Measurements from ENCODE around the gene ZSWIM4.
"Not testable (repeated sequence)": the region's sequence is repeated elsewhere in the genome, so short reads cannot be mapped to it uniquely, and the experiment has no call there.

Gene ZSWIM4

DNA sequence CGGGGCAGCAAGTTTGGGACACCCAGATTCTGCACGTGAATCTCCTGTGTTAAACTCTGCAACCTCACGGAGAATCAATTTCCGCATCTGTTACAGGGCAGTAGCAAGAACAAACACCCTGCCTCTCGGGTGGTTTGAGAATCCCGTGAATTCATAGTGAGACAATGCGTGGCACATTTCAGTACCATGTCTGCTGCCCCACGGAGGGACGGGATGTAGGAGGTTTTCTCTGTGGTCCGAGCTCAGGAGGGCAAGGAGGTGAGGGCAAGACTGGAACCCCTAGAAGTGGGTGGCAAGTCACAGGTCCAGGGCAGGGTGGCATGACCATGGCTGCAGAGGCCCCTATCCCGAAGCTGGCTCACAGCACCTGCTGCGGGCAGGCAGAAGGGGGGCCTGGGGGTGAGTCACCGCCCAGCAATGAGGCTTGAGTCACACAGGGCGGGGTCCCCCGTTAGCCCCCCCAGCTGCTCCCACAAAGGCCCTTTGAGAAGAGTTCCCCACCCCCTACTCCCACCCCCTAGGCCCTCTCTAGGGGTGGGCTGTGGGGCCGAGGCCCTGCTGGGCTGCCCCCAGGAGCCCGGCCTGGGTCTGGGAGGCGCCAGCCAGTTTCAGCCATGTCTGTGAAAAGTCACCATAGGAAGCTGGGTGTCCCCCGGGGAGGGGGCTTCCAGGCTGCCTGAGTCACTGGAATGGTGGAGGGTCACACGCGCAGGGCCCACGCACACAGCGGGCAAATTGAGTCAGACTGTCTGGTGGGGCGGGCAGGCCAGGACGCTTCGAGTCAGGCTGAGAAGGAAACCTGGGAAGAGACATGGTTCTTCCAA is 55.9 kb downstream of the ZSWIM4 start:
- DNase-seq (ENCODE audit: low read depth): peak; percentile 61

DNA sequence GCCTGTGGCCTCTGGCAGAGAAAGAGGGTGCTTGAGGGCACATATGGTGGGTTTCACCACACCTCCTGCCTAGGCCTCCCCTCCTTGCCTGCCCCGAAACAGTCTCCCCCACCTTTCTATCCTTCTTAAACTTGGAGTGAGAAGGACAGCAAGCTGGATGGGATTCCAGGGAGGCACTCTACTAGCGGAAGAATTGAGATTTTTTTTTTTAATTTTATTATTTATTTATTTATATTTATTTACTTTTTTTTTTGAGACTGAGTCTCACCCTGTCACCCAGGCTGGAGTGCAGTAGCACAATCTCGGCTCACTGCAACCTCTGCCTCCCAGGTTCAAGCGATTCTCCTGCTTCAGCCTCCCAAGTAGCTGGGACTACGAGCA is 56.5 kb downstream of the ZSWIM4 start:
- DNase-seq (ENCODE audit: low read depth): not testable (repeated sequence)

DNA sequence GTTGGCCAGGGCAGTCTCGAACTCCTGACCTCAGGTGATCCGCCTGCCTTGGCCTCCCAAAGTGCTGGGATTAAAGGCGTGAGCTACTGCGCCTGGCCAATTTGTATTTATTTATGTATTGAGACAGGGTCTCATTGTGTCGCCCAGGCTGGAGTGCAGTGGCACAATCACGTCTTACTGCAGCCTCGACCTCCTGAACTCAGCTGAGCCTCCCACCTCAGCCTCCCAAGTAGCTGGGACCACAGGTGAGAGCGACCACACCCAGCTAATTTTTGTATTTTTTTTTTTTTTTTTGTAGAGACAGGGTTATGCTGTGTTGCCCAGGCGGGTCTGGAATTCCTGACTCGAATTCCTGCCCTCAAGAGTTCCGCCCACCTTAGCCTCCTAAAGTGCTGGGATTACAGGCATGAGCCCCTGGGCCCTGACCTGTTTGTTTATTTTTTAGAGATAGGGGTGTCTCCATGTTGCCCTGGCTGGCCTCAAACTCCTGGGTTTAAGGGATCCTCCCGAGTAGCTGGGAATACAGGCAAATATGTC is 57.0 kb downstream of the ZSWIM4 start:
- not testable (repeated sequence) for DNase-seq (ENCODE audit: low read depth)

DNA sequence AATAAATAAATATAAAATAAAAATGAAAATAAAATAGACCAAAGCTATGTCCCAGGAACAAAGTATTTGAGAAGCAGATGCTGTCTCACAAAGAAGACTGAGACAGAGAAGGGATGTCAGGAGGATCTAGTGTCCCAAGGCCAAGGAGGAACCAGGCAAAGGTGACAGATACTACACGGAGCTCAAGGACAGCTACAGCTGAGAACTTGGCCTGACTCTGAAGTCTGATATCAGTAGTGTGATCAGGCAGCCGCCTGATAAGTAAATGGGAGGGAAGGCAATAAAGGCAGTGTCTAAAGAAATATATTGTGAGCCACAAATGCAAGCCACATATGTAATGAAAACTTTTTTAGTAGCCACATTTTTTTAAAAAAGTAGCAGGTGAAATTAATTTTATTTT is 61.3 kb downstream of the ZSWIM4 start:
- DNase-seq (ENCODE audit: low read depth): no peak

DNA sequence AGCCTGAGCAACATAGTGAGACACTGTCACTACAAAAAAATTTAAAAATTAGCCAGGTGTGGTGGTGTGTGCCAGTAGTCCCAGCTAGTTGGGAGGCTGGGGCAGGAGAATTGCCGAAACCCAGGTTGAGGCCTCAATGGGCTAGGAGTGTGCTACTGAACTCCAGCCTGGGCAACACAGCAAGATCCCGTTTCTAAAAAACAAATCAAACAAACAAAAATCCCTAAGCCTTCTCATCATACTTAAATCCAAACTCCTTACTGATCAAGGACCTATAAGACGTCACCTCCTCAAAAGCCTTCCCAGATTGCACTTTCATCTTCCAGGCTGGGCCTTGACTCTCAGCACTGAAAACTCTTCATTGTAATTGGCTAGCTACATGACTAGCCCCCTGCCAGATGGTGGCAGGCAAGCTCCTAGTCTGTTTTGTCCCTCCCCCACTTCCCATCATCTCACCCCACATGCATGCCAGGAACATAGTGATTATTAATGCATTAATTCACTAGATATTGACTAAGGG is 64.2 kb downstream of the ZSWIM4 start:
- no peak for DNase-seq (ENCODE audit: low read depth)

DNA sequence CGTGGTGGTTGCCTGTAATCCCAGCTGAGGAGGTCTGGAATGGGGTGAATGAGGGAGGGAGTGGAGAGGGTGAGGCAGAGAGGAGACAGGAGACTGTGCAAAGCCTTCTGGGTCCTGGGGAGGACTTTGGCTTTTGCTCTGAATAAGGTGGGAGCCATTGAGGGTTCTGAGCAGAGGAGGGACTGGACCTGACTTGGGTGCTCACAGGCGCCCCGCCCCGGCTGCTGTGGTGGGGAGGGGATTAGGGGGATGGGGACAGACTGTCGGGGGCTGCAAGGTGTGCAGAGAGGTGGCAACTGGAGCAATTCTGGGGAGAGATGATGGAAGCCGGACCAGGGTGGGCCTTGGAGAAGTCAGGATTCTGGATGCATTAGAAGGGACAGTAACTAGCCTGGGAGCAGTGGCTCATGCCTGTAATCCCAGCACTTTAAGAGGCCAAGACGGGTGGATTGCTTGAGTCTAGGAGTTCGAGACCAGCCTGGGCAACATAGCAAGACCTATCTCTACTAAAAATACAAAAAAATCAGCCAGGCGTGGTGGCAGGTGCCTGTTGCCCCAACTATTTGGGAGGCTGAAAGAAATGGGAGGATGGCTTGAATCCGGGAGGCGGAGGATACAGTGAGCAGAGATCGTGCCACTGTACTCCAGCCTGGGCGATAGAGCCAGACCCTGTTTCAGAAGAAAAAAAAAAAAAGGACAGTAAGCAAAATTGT is 65.6 kb downstream of the ZSWIM4 start:
- DNase-seq (ENCODE audit: low read depth): no peak

DNA sequence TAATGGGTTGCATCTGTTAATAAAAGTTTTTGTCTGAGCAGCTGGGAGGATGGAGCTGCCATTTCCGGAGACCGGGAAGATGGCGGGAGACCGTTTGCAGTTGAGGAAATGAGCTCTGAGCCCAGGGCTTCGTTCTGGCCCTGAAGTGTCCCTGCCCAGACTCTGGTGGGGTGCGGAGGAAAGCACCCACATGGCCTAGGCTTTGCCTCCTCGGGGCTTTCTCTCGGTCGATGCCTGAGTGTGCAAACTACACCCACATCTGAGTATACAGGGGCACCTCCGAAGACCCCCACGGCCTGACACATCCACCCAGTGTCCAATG is 66.1 kb downstream of the ZSWIM4 start:
- DNase-seq (ENCODE audit: low read depth): no peak

DNA sequence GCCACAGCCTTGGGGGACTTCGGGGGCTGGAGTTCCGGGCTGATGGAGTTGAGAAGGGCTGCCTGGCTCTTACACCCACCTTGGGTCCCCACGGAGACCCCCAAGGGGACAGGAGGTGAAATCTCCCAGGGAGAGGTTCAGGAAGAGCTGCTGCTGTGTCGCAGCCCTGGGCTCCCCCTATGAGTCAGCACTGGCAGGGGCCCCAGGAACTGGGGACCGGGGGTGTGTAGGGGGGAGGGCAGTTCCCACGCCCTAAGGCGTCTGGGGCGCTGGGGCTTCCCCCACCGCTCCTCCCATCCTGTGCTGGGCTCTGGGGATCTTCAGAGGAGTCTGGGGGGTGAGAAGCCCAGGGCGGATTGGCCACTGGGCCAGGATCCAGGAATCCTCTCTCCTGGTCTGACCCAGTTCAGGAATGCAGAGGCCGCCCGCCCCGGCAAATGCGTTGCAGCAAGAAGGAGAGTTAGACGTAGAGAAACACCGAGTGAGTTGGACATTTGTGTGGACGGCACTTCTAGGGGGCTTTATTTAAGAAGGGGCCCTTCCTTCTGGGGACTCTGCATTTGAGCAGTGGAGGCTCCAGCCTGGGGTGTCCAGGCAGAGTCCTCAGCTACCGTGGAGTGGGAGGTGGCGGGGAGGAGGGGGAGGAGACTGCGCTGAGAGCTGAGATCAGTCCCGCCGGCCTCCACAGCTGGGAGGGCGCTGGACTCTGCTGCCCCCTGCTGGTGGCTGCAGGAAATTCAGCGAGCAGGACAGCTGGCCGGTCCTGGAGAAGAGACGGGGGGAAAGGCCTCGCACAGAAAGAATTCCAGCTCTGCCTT is 66.7 kb downstream of the ZSWIM4 start:
- DNase-seq (ENCODE audit: low read depth): peak; percentile 83

DNA sequence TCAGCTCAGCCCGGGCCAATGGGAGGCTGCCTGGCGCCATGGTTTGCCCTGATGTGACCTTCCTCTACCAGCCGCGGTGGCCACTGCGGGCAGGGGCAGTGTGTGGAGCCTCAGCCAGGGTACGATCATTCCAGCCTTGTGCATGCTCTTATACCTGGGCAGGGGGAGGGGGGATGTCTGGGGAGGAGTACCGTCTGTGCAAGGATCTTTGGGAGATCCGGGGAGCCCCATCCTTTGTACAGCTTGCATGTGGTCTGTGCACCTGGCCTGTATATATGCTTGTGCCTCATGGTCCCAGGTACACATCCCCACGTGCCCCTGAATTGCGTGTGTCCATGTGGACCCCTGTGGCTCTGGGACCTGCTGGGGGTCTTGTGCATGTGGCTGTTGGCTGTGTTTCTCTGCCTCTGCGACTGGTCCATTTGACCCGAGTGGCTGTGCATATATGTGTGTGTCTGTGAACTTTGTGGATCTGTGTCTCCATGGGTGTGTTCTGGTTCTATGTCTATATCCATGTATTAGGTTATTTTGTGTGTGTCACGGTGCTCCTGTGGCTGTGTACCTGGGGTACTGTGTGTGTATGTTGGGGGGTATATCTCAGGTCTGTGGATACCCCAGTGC is 68.9 kb downstream of the ZSWIM4 start:
- DNase-seq (ENCODE audit: low read depth): no peak

DNA sequence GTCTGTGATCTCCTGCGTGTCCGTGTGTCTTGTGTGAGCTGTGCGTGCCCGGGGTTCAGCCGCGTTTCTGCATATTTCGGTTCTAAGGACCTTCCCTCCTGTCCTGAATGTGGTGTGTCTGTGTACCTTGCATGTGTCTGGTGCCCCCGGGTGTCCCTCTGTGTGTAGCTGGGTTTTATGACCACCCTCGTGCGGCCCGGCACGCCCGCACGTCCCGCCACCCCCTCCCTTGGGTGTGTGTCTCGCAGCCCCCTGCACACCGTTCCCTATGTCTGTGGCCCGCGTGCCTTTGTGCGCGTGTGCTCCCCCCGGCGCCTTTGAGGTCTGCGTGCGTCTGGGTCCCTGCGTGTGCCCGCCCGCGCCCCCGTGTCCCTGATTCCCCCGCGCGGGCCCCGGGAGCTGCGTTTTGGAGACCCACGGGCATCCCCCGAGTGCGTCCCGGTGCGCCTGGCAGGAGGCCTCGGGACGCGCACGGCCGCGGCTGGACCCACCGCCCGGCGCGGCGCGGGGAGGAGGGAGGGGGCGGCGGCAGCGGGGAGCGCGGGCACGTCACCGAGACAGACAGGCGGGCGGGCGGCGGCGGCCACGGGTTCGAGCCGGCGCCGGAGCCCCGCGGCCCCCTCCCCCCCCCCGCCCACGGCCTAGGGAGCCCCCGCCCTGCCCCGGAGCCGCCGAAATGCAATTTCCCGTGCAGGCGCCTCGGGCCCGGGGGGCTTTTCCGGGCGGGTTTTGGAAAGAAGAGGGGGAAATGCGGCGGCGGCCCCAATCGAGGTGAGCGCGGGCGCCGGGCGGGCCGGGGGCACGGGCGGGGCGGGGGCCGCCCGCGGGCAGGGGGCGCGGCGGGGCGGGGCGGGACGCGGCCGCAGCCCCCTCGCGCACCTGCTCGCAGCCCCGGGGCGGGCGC is 69.7 kb downstream of the ZSWIM4 start:
- no peak for DNase-seq (ENCODE audit: low read depth)

DNA sequence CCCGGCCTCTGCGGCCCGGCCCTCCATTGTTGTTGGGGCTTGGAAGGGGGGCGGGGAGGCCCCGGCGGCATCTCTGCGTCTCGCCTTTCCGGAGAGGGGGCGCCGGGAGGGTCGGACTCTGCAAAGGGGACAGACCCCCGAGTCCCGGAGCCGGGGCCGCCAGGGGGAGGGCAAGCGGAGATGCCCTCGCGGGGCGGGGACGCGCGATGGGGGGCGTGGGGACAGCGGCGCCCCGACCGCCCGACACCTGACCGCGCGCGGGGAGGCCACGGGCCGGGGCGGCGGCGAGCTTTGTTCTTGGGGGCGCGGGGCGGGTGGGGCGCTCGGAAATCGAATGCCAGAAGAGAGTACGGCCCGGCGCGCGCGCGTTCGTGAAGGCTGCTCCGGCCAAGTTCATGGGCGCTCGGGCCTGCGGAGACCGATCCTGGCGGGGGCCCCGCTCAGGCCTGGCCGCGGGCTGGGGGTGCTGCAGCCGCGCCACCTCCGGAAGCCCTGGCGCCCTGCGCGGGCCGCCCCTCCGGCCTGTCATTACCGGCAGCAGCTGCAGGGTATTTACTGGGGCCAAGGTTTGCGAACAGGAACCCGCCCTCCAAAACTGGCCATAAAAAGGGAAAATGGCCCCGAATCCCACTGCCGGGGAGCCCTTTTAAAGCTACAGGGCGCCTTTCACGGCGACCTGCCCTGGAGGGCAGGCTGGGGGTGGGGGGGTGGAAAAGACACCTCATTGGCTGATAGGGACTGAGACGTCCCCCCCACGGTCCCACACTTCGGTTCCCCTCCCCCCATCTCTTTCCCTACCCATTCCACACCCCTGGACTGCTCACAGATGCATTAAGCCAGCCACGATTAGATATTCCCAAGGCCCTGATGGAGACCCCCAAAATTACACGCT is 70.6 kb downstream of the ZSWIM4 start:
- DNase-seq (ENCODE audit: low read depth): no peak

DNA sequence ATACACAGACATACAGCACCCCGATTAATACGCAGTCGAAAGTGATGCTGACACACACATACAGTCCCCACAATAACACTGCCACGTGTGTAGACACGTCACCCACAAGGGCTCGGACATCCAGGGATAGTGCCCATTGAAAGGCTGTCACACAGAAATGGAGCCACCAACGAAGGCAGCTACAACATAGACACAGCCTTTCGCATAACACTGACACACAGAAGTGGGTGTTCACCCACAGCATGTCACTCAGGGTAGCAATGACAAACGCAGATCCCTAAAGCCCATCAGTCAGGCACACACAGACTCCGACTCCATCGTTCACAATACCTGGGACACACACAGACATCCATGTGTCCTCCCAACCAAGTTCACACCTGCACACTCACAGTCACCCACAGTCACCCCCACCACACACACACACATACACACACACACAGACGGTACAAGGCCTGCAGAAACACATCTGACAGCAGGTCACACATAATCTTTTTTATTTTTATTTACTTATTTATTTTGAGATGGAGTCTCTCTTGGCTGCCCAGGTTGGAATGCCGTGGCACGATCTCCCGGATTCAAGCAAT is 71.3 kb downstream of the ZSWIM4 start:
- DNase-seq (ENCODE audit: low read depth): no peak

DNA sequence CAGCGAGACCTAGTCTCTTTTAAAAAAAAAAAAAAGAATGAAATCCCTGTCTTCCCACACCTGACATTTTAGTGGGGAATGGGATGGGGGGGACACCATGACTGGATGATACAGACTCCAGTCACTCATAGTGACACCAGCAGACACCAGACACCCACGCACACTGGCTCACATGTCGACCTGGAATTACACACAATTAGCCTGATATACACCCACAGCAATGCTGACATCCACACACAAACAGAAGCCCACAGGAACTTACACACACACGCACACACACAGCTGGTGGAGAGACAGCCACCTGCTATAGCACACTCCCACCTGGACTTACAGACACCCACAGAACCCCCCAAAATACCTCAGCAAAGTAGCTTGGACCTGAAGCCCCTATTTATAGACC is 73.4 kb downstream of the ZSWIM4 start:
- no peak for DNase-seq (ENCODE audit: low read depth)

DNA sequence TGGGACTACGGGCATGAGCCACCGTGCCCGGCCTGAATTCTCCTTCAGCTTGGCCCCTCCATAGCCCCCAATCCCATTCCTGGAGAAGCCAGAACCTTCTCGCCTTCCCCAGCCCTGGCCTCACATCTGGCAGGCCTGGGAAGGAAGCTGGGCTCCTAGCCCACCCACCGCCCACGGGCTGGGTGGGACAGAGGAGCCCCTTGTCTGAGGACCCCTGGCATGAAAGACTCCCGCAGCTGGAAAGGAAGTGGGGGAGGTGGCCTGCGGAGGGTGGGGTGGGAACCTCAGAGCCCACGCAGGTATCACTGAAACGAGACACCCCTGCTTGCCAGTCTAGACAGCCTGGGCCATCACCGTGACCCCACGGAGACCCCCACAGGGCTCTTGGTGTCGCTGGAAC is 74.0 kb downstream of the ZSWIM4 start:
- DNase-seq (ENCODE audit: low read depth): no peak

DNA sequence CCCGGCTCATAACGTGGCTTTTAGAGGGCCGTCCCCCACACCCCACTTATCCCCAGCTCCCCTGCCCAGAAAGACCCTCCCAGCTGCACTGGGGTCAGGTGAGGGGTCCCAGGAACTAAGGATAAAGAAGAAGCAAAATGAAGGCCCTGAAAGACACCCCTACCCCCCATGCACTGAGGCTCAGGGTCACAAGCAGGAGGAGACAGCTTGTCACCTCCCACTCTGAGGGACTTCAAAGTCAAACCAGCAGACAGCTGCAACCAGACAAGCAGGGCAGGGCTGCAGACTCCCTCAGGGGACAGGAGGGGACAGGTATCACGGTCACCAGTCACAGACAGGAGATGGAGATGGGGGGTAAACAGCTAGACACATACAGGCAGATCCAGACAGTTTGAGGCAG is 75.6 kb downstream of the ZSWIM4 start:
- no peak for DNase-seq (ENCODE audit: low read depth)

DNA sequence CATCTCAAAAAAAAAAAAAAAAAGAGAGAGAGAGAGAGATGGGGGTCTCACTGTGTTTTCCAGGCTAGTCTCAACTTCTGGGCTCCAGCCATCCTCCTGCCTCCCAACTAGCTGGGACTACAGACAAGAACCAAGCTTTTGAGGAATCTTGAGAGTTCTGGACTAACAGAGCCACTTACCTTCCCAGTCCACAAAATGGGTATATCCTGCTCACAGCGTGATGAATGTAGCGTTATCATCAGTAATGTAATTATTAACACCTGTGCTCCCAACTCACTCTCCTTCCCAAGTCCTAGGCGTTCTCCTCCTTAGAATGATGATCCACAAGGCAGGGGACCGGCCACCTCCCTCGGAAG is 77.1 kb downstream of the ZSWIM4 start:
- DNase-seq (ENCODE audit: low read depth): no peak

DNA sequence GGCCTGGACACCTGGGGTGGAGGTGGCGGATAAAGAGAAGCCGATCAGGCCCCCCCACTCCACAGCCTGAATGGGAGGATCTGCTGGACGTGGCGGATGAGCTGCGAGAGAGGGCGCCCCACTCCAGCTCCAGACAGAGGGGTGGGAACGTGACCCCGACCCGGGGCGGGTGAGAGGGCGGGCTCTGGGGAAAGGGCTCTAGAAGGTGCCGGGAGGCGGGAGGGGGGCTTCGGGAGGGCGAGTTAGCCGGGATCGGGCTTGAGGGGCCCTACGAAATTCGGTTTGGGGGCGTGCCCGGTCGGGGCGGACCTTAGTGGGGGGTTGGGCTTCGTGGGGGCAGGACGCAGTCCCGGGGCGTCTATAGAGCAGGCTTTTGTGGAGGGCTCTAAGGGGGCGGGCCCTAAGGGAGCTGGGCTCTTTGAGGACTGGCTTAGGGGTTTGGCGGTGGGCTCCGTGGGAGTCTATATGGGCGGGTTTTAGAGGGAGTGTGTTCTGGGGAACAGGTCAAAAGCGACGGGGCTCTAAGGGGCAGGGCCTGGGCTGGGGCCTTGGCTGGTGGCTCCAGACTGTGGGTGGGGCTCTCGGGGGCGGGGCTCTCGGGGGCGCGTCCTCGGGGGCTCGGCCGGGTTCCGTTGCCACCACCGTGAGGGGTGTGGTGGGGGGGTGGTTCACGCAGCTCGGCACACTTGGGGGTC is 77.6 kb downstream of the ZSWIM4 start:
- DNase-seq (ENCODE audit: low read depth): no peak

DNA sequence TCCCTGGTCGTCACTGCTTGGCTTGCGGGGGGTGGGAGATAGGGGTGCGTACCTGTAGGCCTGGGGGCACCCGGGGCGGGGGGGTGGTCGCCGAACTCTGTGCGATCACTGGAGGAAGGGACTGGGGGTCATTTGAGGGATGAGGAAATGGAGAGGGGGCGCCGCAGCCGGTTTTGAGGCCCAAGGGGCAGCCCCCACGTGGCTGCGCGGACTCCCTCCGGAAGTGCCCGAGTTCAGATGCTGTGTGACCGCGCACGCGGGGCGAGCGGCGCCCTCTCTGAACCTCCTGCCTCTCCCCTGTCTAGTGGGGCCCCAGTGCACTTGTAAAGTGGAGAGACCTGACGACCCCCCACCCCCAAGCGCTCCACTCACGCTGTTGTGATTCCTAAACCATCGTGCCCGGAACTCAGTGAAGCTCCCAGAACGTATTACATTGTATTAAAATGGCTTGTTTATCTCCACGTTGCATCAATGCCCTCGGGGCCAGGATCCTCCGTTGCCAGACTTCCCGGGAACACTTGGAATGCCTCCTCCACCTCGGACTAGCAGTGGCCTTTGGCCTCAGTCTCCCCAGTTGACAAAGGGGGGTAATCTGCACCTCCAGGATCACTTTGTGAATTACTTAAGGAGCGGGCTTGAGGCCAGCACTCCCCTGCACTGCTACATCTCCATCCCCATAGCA is 78.7 kb downstream of the ZSWIM4 start:
- DNase-seq (ENCODE audit: low read depth): no peak

Data from activated T-cell treated with anti-CD3 and anti-CD28 coated beads for 1 hour (primary cell).